Hepatocyte (in vitro differentiated cells): ENCODE measurements around the gene XPR1. TPM values are rescaled to one million over a fixed set of nuclear protein-coding genes. Genes with fewer than 3 reads are reported as not detected.
"Not testable (repeated sequence)": the region's sequence is repeated elsewhere in the genome, so short reads cannot be mapped to it uniquely, and the experiment has no call there.

Source experiments
- DNase-seq: peaks from one replicate; pipeline ENCODE4 v3.0.0-alpha.2; 2016; ENCODE audit warnings: low spot score
- H2AFZ ChIP-seq: fragments of 200-600 bp; sonication (generic); 2 replicates; pipeline ENCODE4 v1.6.0; 2016; ENCODE audit warnings: antibody characterized with exemption, mild to moderate bottlenecking
- H3K27ac ChIP-seq: fragments of 200-600 bp; sonication (generic); 2 replicates; pipeline ENCODE4 v1.5.1; 2016; ENCODE audit warnings: mild to moderate bottlenecking
- H3K27me3 ChIP-seq: fragments of 200-600 bp; sonication (generic); 2 replicates; pipeline ENCODE4 v1.6.1; 2016
- H3K36me3 ChIP-seq: fragments of 200-600 bp; sonication (generic); replicated peaks from 2 replicates; pipeline ENCODE4 v1.5.1; 2016; ENCODE audit warnings: low read depth; ENCODE audit not compliant: insufficient read depth
- H3K4me1 ChIP-seq: fragments of 200-600 bp; sonication (generic); 2 replicates; pipeline ENCODE4 v1.5.1; 2016; ENCODE audit warnings: mild to moderate bottlenecking, moderate library complexity; ENCODE audit not compliant: insufficient read depth
- H3K4me2 ChIP-seq: fragments of 200-600 bp; sonication (generic); 2 replicates; pipeline ENCODE4 v1.6.0; 2016
- H3K4me3 ChIP-seq: fragments of 200-600 bp; sonication (generic); 2 replicates; pipeline ENCODE4 v1.5.1; 2016; ENCODE audit warnings: mild to moderate bottlenecking
- H3K79me2 ChIP-seq: fragments of 200-600 bp; sonication (generic); 2 replicates; pipeline ENCODE4 v1.6.0; 2017; ENCODE audit warnings: mild to moderate bottlenecking
- H3K9me2 ChIP-seq: fragments of 200-600 bp; sonication (generic); replicated peaks from 2 replicates; pipeline ENCODE4 v1.6.0; 2017; ENCODE audit warnings: mild to moderate bottlenecking; ENCODE audit not compliant: insufficient read depth
- H3K9me3 ChIP-seq: fragments of 200-600 bp; sonication (generic); 2 replicates; pipeline ENCODE4 v1.5.1; 2016; ENCODE audit warnings: low read depth, mild to moderate bottlenecking
- H4K20me1 ChIP-seq: fragments of 200-600 bp; sonication (generic); 2 replicates; pipeline ENCODE4 v1.6.0; 2016; ENCODE audit warnings: mild to moderate bottlenecking; ENCODE audit not compliant: insufficient read depth, poor library complexity, severe bottlenecking
- EZH2 ChIP-seq: fragments of 200-600 bp; sonication (generic); IDR thresholded peaks from 2 replicates; pipeline ENCODE4 v1.6.1; 2016; ENCODE audit warnings: antibody characterized with exemption, mild to moderate bottlenecking, borderline replicate concordance
- EZH2phosphoT487 ChIP-seq: fragments of 200-600 bp; sonication (generic); IDR thresholded peaks from one replicate; pipeline ENCODE4 v1.6.1; 2018; ENCODE audit warnings: antibody characterized with exemption, mild to moderate bottlenecking, low read depth, moderate library complexity; ENCODE audit not compliant: unreplicated experiment, severe bottlenecking
- whole genome bisulfite sequencing: methylation state at CpG from one replicate; pipeline ENCODE4 v1.1.6; 2016; ENCODE audit warnings: low lambda C conversion rate; ENCODE audit errors: missing lambda C conversion rate; 5-methylcytosine and 5-hydroxymethylcytosine counted together
- polyA plus RNA-seq: library from polyadenylated mRNA; unstranded; fragments of >200 nt; fragmentation: Nextera tagmentation; extraction: Ambion mirVana; gene quantifications from 2 replicates; pipeline ENCODE4 v1.2.1, GENCODE V29; 2016
- total RNA-seq: library from RNA; depleted of rRNA; stranded (reverse); fragments of >200 nt; gene quantifications from 2 replicates; pipeline ENCODE4 v1.2.3, GENCODE V29; 2014
- TF ChIP-seq, protein P1 (sequence below): fragments of 200-600 bp; sonication (generic); IDR thresholded peaks from 2 replicates; pipeline ENCODE4 v1.5.1; 2016; ENCODE audit warnings: antibody characterized with exemption, mild to moderate bottlenecking; ENCODE audit not compliant: poor library complexity

XPR1 gene
- total and polyA plus RNA-seq, 2 experiments from 2014 or later: 18.2 to 41.5 TPM

DNA sequence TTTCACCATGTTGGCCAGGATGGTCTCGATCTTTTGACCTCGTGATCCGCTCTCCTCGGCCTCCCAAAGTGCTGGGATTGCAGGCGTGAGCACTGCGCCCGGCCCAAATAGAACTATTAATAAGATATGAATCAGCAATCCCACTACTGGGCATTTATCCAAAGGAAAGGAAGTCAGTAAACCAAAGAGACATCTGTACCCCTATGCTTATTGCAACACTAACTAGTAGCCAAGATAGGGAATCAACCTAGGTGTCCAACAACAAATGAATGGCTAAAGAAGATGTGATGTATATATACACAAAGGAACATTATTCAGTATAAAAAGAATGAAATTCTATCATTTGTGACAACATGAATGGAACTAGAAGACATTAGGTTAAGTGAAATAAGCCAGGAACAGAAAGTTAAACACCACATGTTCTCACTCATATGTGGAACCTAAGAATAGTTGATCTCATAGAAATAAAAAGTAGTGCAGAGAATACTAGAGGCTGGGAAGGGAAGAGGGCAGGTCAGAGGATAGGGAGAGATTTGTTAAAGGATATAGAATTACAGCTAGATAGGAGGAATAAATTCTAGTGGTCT is 48.8 kb downstream of the XPR1 start:
- 97% methylated on average over 7 of the region's 7 CpGs for WGBS
- Histone ChIP-seq H3K4me2 (no peak overlapping the region), H3K27ac (no peak overlapping the region), H3K4me1 (no peaks in the 10 kb centered on the region), H3K9me3 (peaks cover 3% of the 10 kb centered on the region), H3K79me2 (peaks cover 28% of the 10 kb centered on the region), H3K4me3 (no peak overlapping the region), H3K27me3 (no peaks in the 10 kb centered on the region), H2AFZ (no peak overlapping the region), H3K36me3 (no peaks in the 10 kb centered on the region), H3K9me2 (no peaks in the 10 kb centered on the region), H4K20me1 (no peaks in the 10 kb centered on the region)
- TF ChIP-seq, protein P1, sequence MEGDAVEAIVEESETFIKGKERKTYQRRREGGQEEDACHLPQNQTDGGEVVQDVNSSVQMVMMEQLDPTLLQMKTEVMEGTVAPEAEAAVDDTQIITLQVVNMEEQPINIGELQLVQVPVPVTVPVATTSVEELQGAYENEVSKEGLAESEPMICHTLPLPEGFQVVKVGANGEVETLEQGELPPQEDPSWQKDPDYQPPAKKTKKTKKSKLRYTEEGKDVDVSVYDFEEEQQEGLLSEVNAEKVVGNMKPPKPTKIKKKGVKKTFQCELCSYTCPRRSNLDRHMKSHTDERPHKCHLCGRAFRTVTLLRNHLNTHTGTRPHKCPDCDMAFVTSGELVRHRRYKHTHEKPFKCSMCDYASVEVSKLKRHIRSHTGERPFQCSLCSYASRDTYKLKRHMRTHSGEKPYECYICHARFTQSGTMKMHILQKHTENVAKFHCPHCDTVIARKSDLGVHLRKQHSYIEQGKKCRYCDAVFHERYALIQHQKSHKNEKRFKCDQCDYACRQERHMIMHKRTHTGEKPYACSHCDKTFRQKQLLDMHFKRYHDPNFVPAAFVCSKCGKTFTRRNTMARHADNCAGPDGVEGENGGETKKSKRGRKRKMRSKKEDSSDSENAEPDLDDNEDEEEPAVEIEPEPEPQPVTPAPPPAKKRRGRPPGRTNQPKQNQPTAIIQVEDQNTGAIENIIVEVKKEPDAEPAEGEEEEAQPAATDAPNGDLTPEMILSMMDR: no peak
- no peak for TF ChIP-seq EZH2phosphoT487
- no peak for TF ChIP-seq EZH2
- no peak for DNase-seq

DNA sequence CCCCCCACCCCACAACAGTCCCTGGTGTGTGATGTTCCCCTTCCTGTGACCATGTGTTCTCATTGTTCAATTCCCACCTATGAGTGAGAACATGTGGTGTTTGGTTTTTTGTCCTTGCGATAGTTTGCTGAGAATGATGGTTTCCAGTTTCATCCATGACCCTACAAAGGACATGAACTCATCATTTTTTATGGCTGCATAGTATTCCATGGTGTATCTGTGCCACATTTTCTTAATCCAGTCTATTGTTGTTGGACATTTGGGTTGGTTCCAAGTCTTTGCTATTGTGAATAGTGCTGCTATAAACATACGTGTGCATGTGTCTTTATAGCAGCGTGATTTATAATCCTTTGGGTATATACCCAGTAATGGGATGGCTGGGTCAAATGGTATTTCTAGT is 51.3 kb downstream of the XPR1 start:
- not testable (repeated sequence) for H2AFZ ChIP-seq, H3K36me3 ChIP-seq, H3K9me3 ChIP-seq, DNase-seq, H3K4me2 ChIP-seq, H3K9me2 ChIP-seq, H3K27me3 ChIP-seq, H3K4me3 ChIP-seq, H3K27ac ChIP-seq, H4K20me1 ChIP-seq, H3K4me1 ChIP-seq
- peaks cover 10% of the 10 kb centered on the region for H3K79me2 ChIP-seq
- WGBS: 90% methylated on average over 3 of the region's 3 CpGs

DNA sequence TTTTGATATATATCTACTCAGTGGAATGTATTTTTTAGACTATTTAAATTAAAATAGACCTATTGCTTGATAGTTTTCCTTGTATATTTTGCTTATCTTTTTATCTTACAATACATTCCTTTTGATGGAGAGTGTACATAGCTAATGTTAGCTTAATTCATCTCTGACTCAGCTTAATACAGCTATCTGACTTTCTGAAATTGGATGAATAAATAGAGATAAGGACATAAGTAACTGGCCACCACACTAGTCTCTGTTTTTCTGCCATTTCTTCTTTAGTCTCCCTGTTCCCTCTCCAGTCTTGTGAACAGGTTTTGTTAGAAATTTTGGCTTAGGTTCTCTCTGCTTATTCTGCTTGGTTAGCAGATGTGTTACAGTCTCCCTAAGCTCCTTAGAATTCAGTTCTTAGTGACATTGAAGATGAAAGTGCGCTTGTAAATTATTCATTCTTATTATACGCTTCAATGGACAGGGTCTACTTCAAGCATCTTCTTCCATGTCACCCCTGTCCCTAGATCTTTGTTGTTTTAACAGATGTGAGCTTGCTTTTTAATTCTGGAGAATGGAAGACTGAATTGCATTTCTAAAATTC is 59.6 kb downstream of the XPR1 start:
- Histone ChIP-seq H3K4me1 (peaks cover 5% of the 10 kb centered on the region), H2AFZ (no peak overlapping the region), H3K9me2 (no peaks in the 10 kb centered on the region), H3K27ac (no peak overlapping the region), H3K4me3 (no peak overlapping the region), H3K79me2 (peaks cover 24% of the 10 kb centered on the region), H4K20me1 (no peaks in the 10 kb centered on the region), H3K9me3 (no peaks in the 10 kb centered on the region), H3K4me2 (no peak overlapping the region), H3K36me3 (no peaks in the 10 kb centered on the region), H3K27me3 (no peaks in the 10 kb centered on the region)
- no peak for DNase-seq
- WGBS: 70% methylated on average over 2 of the region's 2 CpGs
- TF ChIP-seq EZH2 (no peak), EZH2phosphoT487 (no peak)
- TF ChIP-seq, protein P1: no peak

DNA sequence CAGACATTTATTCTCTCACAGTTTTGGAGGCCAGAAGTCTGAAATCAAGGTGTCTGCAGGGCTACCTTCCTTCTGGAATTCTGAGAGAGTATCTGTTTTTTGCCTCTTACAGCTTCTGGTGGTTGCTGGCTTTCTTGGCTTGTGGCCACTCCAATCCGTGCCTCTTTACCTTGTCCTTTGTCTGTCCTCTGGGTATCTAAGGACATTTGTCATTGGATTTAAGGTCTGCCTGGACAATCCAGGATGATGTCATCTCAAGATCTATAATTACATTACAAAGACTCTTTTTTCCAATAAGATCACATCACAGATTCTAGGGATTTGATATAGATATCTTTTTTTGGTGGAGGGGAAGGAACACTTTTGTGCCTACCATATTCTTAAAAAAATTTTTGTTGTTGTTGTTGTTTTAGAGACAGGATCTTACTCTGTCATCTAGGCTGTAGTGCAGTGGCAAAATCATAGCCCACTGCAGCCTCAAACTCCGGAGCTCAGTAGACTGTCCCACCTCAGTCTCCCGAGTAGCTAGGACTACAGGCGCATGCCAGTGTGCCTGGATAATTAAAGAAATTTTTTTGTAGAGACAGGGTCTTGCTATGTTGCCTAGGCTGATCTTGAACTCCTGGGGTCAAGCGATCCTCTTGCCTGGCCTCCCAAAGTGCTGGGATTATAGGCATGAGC is 61.9 kb downstream of the XPR1 start:
- no peak for DNase-seq
- Histone ChIP-seq H3K9me3 (peaks cover 12% of the 10 kb centered on the region), H3K27me3 (no peaks in the 10 kb centered on the region), H3K79me2 (peaks cover 45% of the 10 kb centered on the region), H2AFZ (no peak overlapping the region), H3K4me2 (no peak overlapping the region), H3K9me2 (no peaks in the 10 kb centered on the region), H3K4me3 (no peak overlapping the region), H4K20me1 (no peaks in the 10 kb centered on the region), H3K4me1 (peaks cover 5% of the 10 kb centered on the region), H3K36me3 (no peaks in the 10 kb centered on the region), H3K27ac (no peak overlapping the region)
- TF ChIP-seq EZH2phosphoT487 (no peak), EZH2 (no peak)
- TF ChIP-seq, protein P1: no peak
- 91% methylated on average over 5 of the region's 5 CpGs for WGBS
